Stomach (tissue), 9 donors: ENCODE results near the gene ADCK2. TPM values are rescaled to one million over a fixed set of nuclear protein-coding genes. Genes with fewer than 3 reads are reported as not detected.

Experiments
- DNase-seq, 2 donors: peaks; one replicate each; pipeline versions ENCODE4 v3.0.0 to v3.0.0-alpha.2; 2013 to 2019
- H3K27ac ChIP-seq, 5 donors: fragments of 200-600 bp in 4 of 5; sonication (generic) in 4 of 5; one replicate each; pipeline ENCODE4 v1.5.1; 2013 to 2019; ENCODE audit warnings: mild to moderate bottlenecking in 1 of 5, moderate library complexity in 1 of 5
- H3K27me3 ChIP-seq, 3 donors: fragments of 200-600 bp; sonication (generic); one replicate each; pipeline ENCODE4 v1.5.1; 2017 to 2019; ENCODE audit warnings: mixed run types in 1 of 3
- H3K36me3 ChIP-seq, 4 donors: fragments of 200-600 bp; sonication (generic); 1 replicate in 3 of 4; 2 replicates in 1 of 4; pipeline ENCODE4 v1.5.1; 2016 to 2019
- H3K4me1 ChIP-seq, 4 donors: fragments of 200-600 bp; sonication (generic); one replicate each; pipeline ENCODE4 v1.5.1; 2016 to 2019
- H3K4me3 ChIP-seq, 4 donors: fragments of 200-600 bp; sonication (generic) in 3 of 4; one replicate each; pipeline ENCODE4 v1.5.1; 2016 to 2019; ENCODE audit warnings: mild to moderate bottlenecking in 1 of 4
- H3K9me3 ChIP-seq, 4 donors: fragments of 200-600 bp; sonication (generic); one replicate each; pipeline ENCODE4 v1.5.1; 2016 to 2019
- EP300 ChIP-seq: sonication (generic); formaldehyde crosslinking; IDR thresholded peaks from one replicate; pipeline ENCODE4 v1.6.1; 2017; ENCODE audit warnings: antibody characterized with exemption
- POLR2A ChIP-seq, 4 donors: fragments of 450-650 bp; IDR thresholded peaks; one replicate each; pipeline ENCODE4 v1.6.1; 2016; ENCODE audit warnings: antibody characterized with exemption in 4 of 4, control low read depth in 2 of 4, mild to moderate bottlenecking in 1 of 4, moderate library complexity in 1 of 4
- POLR2AphosphoS5 ChIP-seq, 3 donors: sonication (generic); formaldehyde crosslinking; IDR thresholded peaks; one replicate each; pipeline ENCODE4 v1.6.1; 2016; ENCODE audit warnings: antibody characterized with exemption in 3 of 3
- WGBS, 5 donors: extraction: QIAGEN DNeasy Blood & Tissue Kit in 3 of 5; methylation state at CpG; one replicate each; pipeline versions ENCODE4 v1.1.5 to v1.1.7; 2013 to 2018; 5-methylcytosine and 5-hydroxymethylcytosine counted together
- intact Hi-C: fragments of 100-400 bp; cut with DNase I; formaldehyde crosslinking; loops from one replicate; pipeline ENCODE4 v1.15.1; 2023; ENCODE audit warnings: low total_unique reads
- polyA plus RNA-seq, 3 donors: library from polyadenylated mRNA; stranded (reverse); fragments of 200-250 nt; gene quantifications; one replicate each; pipeline ENCODE4 v1.2.3, GENCODE V29; 2013
- total RNA-seq, 5 donors: library from RNA; depleted of rRNA; stranded (reverse); fragments of >200 nt; gene quantifications; one replicate each; pipeline versions ENCODE4 v1.1.0 to v1.2.3, GENCODE V29; 2014 to 2016
- TF ChIP-seq, protein P1 (sequence below), 7 experiments: fragments of 450-650 bp in 4 of 7; fragments of 200-600 bp in 3 of 7; sonication (generic) in 3 of 7; IDR thresholded peaks; one replicate each; pipeline ENCODE4 v1.5.1; 2016 to 2019; ENCODE audit warnings: antibody characterized with exemption in 7 of 7, control low read depth in 2 of 7, mild to moderate bottlenecking in 1 of 7
- donor health status: healthy with polysubstance abuse.
- donor health status: Bipolar disorder and iron deficiency.
- donor health status: healthy.

ADCK2 gene
- total and polyA plus RNA-seq, 8 donors, result 2.7 to 62.3 (median 20.7) TPM

DNA sequence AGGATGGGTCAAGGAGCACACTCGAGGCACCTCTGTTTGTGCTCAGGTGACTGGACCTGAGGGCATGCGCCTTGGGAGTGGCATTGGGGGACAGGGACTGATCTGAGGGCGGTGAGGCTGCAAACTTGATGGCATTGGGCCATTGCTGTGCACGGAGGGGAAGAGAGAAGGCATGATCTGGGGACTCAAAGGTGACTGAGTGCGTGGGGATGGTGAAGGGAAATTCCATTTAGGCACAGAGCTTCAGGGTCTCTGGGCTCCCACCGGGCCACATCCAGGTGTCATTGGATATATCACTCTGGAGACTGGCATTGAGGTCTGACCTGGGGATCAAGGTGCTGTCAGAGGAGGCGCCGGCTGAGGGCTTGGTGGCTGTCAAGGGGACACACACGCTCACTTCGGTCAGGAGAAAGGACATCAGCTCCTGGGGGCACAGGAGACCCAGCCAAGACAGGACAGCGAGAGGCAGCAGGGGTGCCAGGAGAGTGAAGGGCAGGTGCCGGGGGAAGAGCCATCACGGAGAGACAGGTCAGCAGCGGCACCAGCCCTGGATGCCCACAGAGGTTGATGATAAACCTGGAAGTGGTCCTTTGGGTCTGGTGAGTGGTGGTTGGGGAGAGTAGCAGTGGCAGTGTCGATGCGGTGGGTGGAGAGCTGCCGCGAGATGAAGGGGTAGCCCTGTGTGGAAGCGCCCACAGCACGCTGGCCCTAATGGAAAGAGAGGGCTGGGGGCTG is 5.5 kb downstream of the ADCK2 start:
- Histone ChIP-seq H3K36me3 (peaks cover 20 to 64% (median 51%) of the 10 kb centered on the region in 4 donors), H3K4me3 (no peak overlapping the region), H3K27ac (no peak overlapping the region), H3K4me1 (peaks cover 16 to 31% (median 24%) of the 10 kb centered on the region in 4 donors), H3K27me3 (no peaks in the 10 kb centered on the region), H3K9me3 (no peaks in the 10 kb centered on the region)
- peak in 1 of 2 donors; percentile 20 for DNase-seq
- 93 to 97% (median 95%) methylated on average over 20 of the region's 20 CpGs for WGBS, 5 donors
- intact Hi-C loops, result no loop called here
- TF ChIP-seq POLR2AphosphoS5 (IDR thresholded peaks at IDR 0.05) (no peak), EP300 (no peak), POLR2A (IDR thresholded peaks at IDR 0.05) (no peak)
- TF ChIP-seq, protein P1, sequence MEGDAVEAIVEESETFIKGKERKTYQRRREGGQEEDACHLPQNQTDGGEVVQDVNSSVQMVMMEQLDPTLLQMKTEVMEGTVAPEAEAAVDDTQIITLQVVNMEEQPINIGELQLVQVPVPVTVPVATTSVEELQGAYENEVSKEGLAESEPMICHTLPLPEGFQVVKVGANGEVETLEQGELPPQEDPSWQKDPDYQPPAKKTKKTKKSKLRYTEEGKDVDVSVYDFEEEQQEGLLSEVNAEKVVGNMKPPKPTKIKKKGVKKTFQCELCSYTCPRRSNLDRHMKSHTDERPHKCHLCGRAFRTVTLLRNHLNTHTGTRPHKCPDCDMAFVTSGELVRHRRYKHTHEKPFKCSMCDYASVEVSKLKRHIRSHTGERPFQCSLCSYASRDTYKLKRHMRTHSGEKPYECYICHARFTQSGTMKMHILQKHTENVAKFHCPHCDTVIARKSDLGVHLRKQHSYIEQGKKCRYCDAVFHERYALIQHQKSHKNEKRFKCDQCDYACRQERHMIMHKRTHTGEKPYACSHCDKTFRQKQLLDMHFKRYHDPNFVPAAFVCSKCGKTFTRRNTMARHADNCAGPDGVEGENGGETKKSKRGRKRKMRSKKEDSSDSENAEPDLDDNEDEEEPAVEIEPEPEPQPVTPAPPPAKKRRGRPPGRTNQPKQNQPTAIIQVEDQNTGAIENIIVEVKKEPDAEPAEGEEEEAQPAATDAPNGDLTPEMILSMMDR (IDR thresholded peaks at IDR 0.05), result no peak

DNA sequence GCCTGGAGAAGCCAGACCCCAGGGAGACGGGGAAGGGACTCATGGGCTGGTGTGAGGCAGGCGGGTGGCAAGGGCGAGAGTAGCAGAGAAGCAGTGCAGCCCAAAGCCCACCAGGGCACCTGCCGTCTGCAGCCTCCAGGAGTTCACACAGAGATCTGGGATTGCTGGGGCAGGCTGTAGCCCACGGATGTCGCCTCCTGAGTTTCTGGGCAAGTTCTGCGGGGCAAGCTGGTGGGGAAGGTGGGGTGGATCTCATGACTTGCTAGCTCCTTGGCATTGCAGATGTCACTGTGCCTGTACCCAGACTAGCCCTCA is 6.0 kb downstream of the ADCK2 start:
- Histone ChIP-seq H3K27ac (no peak overlapping the region), H3K36me3 (peaks cover 20 to 69% (median 55%) of the 10 kb centered on the region in 4 donors), H3K9me3 (no peaks in the 10 kb centered on the region), H3K4me3 (no peak overlapping the region), H3K27me3 (no peaks in the 10 kb centered on the region), H3K4me1 (peaks cover 14 to 25% (median 19%) of the 10 kb centered on the region in 4 donors)
- TF ChIP-seq, protein P1 (IDR thresholded peaks at IDR 0.05), result no peak
- TF ChIP-seq POLR2AphosphoS5 (IDR thresholded peaks at IDR 0.05) (no peak), EP300 (no peak)
- 95 to 99% (median 98%) methylated on average over 7 of the region's 7 CpGs for WGBS, 5 donors
- intact Hi-C loops, result no loop called here
- peak in 1 of 2 donors; percentile 11 for DNase-seq

DNA sequence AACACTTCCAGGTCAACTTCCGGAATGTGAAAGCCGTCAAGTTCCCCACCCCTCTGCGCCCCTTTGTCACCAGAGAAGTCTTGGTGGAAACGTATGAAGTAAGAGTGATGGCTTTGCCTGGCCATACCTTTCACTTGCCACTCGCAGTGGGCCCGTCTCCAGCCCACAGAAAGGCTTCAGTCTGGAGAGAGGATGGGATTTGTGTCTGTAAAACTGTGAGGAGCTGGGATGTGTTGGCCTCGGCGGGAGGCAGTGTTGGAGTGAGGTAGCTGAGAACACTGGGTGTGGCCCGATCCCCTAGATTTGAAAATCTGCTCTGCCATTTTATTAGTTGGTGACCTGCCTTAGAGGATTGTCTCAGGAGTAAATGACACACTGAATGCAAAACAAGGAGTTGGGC is 6.4 kb downstream of the ADCK2 start:
- H3K36me3 ChIP-seq, result peaks cover 20 to 73% (median 60%) of the 10 kb centered on the region in 4 donors
- 93 to 96% (median 95%) methylated on average over 9 of the region's 9 CpGs for WGBS, 5 donors
- no peaks in the 10 kb centered on the region for H3K9me3 ChIP-seq
- H3K4me1 ChIP-seq, result peaks cover 9 to 21% (median 14%) of the 10 kb centered on the region in 4 donors
- no peak overlapping the region for H3K27ac ChIP-seq
- no peak overlapping the region for H3K4me3 ChIP-seq
- TF ChIP-seq EP300 (no peak), POLR2A (IDR thresholded peaks at IDR 0.05) (no peak), POLR2AphosphoS5 (IDR thresholded peaks at IDR 0.05) (no peak)
- TF ChIP-seq, protein P1 (IDR thresholded peaks at IDR 0.05), result no peak
- intact Hi-C loops, result no loop called here
- peak in 1 of 2 donors; percentile 8 for DNase-seq
- no peaks in the 10 kb centered on the region for H3K27me3 ChIP-seq

DNA sequence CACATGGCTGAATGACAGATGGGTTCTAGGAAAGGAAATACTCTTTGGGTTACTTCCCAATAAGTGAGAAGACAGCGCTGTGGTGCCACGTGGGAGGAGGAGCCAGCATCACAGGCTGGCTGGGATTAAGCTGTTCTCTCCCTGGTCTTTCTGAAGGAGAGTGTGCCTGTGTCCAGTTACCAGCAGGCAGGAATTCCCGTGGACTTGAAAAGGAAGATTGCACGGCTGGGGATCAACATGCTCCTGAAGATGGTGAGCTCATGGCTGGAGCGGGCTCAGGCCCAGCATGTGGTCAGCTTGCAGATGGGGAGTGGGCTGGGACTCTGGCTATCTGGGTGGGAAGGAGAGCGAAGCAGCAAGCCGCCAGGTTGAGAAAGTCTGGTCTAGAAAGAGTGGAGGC is 8.1 kb downstream of the ADCK2 start:
- Histone ChIP-seq H3K36me3 (peaks cover 24 to 90% (median 76%) of the 10 kb centered on the region in 4 donors), H3K4me3 (no peak overlapping the region), H3K27me3 (no peaks in the 10 kb centered on the region), H3K9me3 (no peaks in the 10 kb centered on the region), H3K4me1 (peaks cover 0 to 4% (median 0%) of the 10 kb centered on the region in 4 donors), H3K27ac (no peak overlapping the region)
- intact Hi-C loops, result no loop called here
- TF ChIP-seq, protein P1 (IDR thresholded peaks at IDR 0.05), result no peak
- no peak for TF ChIP-seq POLR2A (IDR thresholded peaks at IDR 0.05)
- TF ChIP-seq POLR2AphosphoS5 (IDR thresholded peaks at IDR 0.05), result no peak
- no peak for TF ChIP-seq EP300
- WGBS, 5 donors, result 90 to 96% (median 95%) methylated on average over 7 of the region's 7 CpGs
- peak in 1 of 2 donors; percentile 5 for DNase-seq
